NB4 (cell line): Measurements from ENCODE around the gene UQCC2.

Source experiments
- POLR2A ChIP-seq: IDR thresholded peaks from 2 replicates; pipeline ENCODE4 v1.6.1; 2011; ENCODE audit warnings: mild to moderate bottlenecking; ENCODE audit not compliant: insufficient read length; ENCODE audit errors: extremely low read depth
- TF ChIP-seq, protein P1 (sequence below): IDR thresholded peaks from one replicate; pipeline ENCODE4 v1.5.1; 2012; ENCODE audit warnings: low read depth, low read length
- TF ChIP-seq, protein P2 (sequence below): IDR thresholded peaks from 2 replicates; pipeline ENCODE4 v1.6.1; 2011; ENCODE audit warnings: low read depth, low read length

DNA sequence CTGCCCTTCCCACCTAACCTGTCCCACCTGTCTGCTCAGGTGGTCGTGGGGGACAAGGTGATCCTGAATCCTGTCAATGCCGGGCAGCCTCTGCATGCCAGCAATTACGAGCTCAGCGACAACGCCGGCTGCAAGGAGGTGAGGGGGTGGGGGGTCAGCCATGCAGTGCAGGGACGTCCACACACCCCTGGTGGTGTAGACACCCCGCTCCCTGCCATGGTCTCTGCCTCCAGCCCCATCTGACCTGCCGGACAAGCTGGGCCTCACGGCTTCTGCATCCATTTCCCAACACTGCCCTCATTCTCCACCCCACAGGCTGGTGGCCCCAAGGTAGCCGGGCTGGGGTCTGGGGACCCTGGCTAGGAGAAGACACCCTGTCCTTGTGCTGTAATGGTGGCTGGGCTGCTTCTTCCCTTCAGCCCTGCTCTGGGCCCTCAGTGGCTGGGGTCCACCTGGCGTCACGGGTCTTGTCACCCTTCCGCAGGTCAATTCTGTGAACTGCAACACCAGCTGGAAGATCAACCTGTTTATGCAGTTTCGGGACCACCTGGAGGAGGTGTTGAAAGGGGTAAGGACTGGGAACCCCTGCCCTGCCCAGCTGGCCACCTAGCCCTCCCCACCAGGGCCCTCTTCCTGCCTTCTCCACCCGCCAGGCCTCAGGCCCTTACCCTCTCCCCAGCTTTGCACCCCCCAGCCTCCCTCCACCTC lies 52.4 kb downstream of the UQCC2 start:
- TF ChIP-seq, protein P1, sequence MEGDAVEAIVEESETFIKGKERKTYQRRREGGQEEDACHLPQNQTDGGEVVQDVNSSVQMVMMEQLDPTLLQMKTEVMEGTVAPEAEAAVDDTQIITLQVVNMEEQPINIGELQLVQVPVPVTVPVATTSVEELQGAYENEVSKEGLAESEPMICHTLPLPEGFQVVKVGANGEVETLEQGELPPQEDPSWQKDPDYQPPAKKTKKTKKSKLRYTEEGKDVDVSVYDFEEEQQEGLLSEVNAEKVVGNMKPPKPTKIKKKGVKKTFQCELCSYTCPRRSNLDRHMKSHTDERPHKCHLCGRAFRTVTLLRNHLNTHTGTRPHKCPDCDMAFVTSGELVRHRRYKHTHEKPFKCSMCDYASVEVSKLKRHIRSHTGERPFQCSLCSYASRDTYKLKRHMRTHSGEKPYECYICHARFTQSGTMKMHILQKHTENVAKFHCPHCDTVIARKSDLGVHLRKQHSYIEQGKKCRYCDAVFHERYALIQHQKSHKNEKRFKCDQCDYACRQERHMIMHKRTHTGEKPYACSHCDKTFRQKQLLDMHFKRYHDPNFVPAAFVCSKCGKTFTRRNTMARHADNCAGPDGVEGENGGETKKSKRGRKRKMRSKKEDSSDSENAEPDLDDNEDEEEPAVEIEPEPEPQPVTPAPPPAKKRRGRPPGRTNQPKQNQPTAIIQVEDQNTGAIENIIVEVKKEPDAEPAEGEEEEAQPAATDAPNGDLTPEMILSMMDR, result no peak
- TF ChIP-seq POLR2A, result no peak
- TF ChIP-seq, protein P2, sequence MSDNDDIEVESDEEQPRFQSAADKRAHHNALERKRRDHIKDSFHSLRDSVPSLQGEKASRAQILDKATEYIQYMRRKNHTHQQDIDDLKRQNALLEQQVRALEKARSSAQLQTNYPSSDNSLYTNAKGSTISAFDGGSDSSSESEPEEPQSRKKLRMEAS, result no peak
